ENCODE data around the gene ZNF614.
A peak's percentile ranks its signal among the peaks of the same experiment; 100 is the strongest.
"Not testable (repeated sequence)": the region's sequence is repeated elsewhere in the genome, so short reads cannot be mapped to it uniquely, and the experiment has no call there.

ZNF614 gene

DNA sequence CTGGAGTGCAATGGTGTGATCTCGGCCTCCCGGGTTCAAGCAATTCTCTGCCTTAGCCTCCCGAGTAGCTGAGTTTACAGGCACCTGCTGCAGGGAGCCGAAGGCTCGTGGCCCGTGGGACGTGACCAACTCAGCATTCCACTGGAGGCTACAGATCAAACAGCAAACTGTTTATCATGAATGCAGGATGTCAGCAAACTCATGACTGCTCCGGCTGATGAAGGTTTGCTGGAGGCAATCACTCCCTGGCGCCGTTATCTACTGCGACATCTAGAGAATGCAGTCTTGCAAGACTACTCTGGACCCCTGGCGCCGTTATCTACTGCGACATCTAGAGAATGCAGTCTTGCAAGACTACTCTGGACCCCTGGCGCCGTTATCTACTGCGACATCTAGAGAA, 52.4 kb downstream of the ZNF614 start:
- not testable (repeated sequence) for H3K27me3 ChIP-seq (ENCODE audit: control insufficient read depth in 5 of 5, insufficient read depth in 4 of 5, low read length in 5 of 5); H3K9ac ChIP-seq (ENCODE audit: low read length in 5 of 5); H3K4me1 ChIP-seq (ENCODE audit: control insufficient read depth in 5 of 5, insufficient read depth in 5 of 5, low read length in 5 of 5); H3K27ac ChIP-seq (ENCODE audit: low read depth, low read length)
- Histone ChIP-seq H3K9me3 (ENCODE audit: control insufficient read depth in 5 of 5, low read length in 5 of 5) (peaks cover 53 to 100% (median 97%) of the 10 kb centered on the region in 5 donors), H3K4me3 (ENCODE audit: low read depth in 1 of 5, low read length in 5 of 5) (peak overlapping the region in 3 of 5 donors; percentile 44 to 53 (median 49)), H3K36me3 (ENCODE audit: control insufficient read depth in 5 of 5, insufficient read depth in 5 of 5, low read length in 5 of 5) (peaks cover 36 to 60% (median 53%) of the 10 kb centered on the region in 5 donors)

DNA sequence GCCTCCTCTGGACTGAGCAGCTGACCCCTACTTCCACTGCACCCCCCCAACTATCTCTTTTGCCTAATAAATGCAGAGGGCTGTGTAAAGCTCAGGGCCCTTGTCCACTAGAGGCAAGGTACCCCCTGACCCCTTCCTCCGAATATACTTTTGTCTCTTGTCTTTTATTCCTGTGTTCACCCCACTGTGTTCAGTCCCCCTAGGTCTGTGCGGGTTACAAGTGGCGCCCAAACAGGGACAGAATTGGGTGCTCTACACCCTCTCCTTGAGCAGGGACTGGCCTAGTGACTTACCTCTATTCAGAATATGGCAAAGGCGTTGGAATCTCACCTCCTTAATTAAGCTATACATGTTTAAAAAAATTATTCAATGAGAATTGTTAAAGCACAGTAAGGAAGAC, 56.6 kb downstream of the ZNF614 start:
- no peaks in the 10 kb centered on the region for H3K4me1 ChIP-seq (ENCODE audit: control insufficient read depth in 5 of 5, insufficient read depth in 5 of 5, low read length in 5 of 5)
- no peaks in the 10 kb centered on the region for H3K27me3 ChIP-seq (ENCODE audit: control insufficient read depth in 5 of 5, insufficient read depth in 4 of 5, low read length in 5 of 5)
- H3K9ac ChIP-seq (ENCODE audit: low read length in 5 of 5) = no peak overlapping the region
- H3K36me3 ChIP-seq (ENCODE audit: control insufficient read depth in 5 of 5, insufficient read depth in 5 of 5, low read length in 5 of 5) = peaks cover 57 to 81% (median 71%) of the 10 kb centered on the region in 5 donors
- peak overlapping the region; percentile 32 to 65 (median 43) for H3K4me3 ChIP-seq (ENCODE audit: low read depth in 1 of 5, low read length in 5 of 5)
- H3K9me3 ChIP-seq (ENCODE audit: control insufficient read depth in 5 of 5, low read length in 5 of 5) = peaks cover 70 to 99% (median 95%) of the 10 kb centered on the region in 5 donors
- no peak overlapping the region for H3K27ac ChIP-seq (ENCODE audit: low read depth, low read length)

DNA sequence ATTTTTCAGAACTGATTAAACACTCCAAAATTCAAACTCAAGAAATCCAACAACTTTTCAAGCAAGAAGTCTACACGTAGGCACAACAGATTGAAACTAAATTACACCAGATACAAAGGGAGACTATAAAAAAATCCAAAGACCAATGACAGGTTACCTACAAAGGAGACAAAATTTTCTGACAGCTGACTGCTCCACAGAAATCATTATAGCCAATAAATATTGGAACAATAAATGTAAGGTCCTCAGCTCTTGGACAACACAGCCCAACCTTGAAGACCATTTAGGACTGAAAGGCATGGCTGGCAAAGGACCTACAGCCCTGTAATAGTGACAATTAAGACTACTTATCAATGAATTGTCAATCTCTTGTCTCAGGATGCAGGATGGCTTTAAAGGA, 57.5 kb downstream of the ZNF614 start:
- Histone ChIP-seq H3K9me3 (ENCODE audit: control insufficient read depth in 5 of 5, low read length in 5 of 5) (peaks cover 78 to 98% (median 94%) of the 10 kb centered on the region in 5 donors), H3K4me1 (ENCODE audit: control insufficient read depth in 5 of 5, insufficient read depth in 5 of 5, low read length in 5 of 5) (no peaks in the 10 kb centered on the region), H3K9ac (ENCODE audit: low read length in 5 of 5) (no peak overlapping the region), H3K36me3 (ENCODE audit: control insufficient read depth in 5 of 5, insufficient read depth in 5 of 5, low read length in 5 of 5) (peaks cover 61 to 89% (median 80%) of the 10 kb centered on the region in 5 donors), H3K27me3 (ENCODE audit: control insufficient read depth in 5 of 5, insufficient read depth in 4 of 5, low read length in 5 of 5) (no peaks in the 10 kb centered on the region), H3K4me3 (ENCODE audit: low read depth in 1 of 5, low read length in 5 of 5) (peak overlapping the region; percentile 32 to 65 (median 53)), H3K27ac (ENCODE audit: low read depth, low read length) (no peak overlapping the region)

DNA sequence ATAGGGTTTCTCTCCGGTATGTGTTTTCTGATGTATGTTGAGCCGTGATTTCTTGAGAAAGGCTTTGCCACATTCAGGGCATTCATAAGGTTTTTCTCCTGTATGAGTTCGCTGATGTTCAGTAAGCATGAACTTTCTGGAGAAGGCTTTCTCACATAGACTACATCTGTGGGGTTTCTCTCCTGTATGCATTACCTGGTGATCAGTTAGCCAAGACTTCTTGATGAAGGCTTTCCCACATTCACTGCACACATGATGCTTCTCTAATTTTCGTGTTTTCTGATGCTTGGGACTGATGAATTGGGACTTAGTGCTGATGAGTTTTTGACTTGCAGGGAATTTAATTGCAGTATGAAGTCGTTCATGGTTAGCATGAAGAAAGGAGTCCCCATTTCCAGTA, 62.6 kb downstream of the ZNF614 start:
- Histone ChIP-seq H3K27ac (ENCODE audit: low read depth, low read length) (no peak overlapping the region), H3K4me1 (ENCODE audit: control insufficient read depth in 5 of 5, insufficient read depth in 5 of 5, low read length in 5 of 5) (no peaks in the 10 kb centered on the region), H3K9ac (ENCODE audit: low read length in 5 of 5) (no peak overlapping the region), H3K4me3 (ENCODE audit: low read depth in 1 of 5, low read length in 5 of 5) (peak overlapping the region; percentile 39 to 67 (median 45)), H3K36me3 (ENCODE audit: control insufficient read depth in 5 of 5, insufficient read depth in 5 of 5, low read length in 5 of 5) (peaks cover 50 to 60% (median 54%) of the 10 kb centered on the region in 5 donors), H3K27me3 (ENCODE audit: control insufficient read depth in 5 of 5, insufficient read depth in 4 of 5, low read length in 5 of 5) (no peaks in the 10 kb centered on the region), H3K9me3 (ENCODE audit: control insufficient read depth in 5 of 5, low read length in 5 of 5) (peaks cover 78 to 98% (median 94%) of the 10 kb centered on the region in 5 donors)
